HEK293 (cell line): ENCODE results near the gene KCNV2.

Source experiments
- CTCF ChIA-PET: fragments of 350-600 bp; formaldehyde crosslinking; extraction: SDS; loops from one replicate; lab custom pipeline; 2021; ENCODE audit warnings: antibody characterized with exemption; lab: Yijun Ruan, JAX
- POLR2A ChIA-PET: fragments of 300-600 bp; formaldehyde crosslinking; extraction: SDS; loops from one replicate; lab custom pipeline; 2020; ENCODE audit warnings: antibody characterized with exemption, inconsistent platforms; lab: Yijun Ruan, JAX
- H3K27ac ChIP-seq: fragments of 200-500 bp; sonication (Bioruptor generic); 2 replicates; pipeline ENCODE4 v1.5.1; 2014; ENCODE audit warnings: low read depth, low read length, control low read depth, inconsistent platforms; ENCODE audit errors: extremely low read depth
- H3K36me3 ChIP-seq, 2 experiments: fragments of 200-500 bp in 1 of 2; sonication (Bioruptor generic) in 1 of 2; 1 replicate in 1 of 2; 2 replicates in 1 of 2; pipeline ENCODE4 v1.5.1; 2014 to 2017; ENCODE audit warnings: inconsistent platforms in 2 of 2, low read length in 2 of 2; ENCODE audit not compliant: control insufficient read depth in 2 of 2, insufficient read depth in 1 of 2
- H3K4me1 ChIP-seq: fragments of 200-500 bp; sonication (Bioruptor generic); 2 replicates; pipeline ENCODE4 v1.5.1; 2014; ENCODE audit warnings: mild to moderate bottlenecking, low read length, inconsistent platforms; ENCODE audit not compliant: control insufficient read depth, insufficient read depth
- H3K4me3 ChIP-seq: 2 replicates; pipeline ENCODE4 v1.5.1; 2011; ENCODE audit warnings: low read depth, mild to moderate bottlenecking, control low read depth, low read length, moderate library complexity
- H3K9me3 ChIP-seq: fragments of 200-500 bp; sonication (Bioruptor generic); 2 replicates; pipeline ENCODE4 v1.5.1; 2014; ENCODE audit warnings: low read depth, low read length, inconsistent platforms; ENCODE audit not compliant: control insufficient read depth, insufficient read depth
- ATF2 ChIP-seq: fragments of 450-650 bp; formaldehyde crosslinking; IDR thresholded peaks from 2 replicates; pipeline ENCODE4 v1.5.1; 2016; ENCODE audit warnings: missing biosample characterization, missing genetic modification characterization, low read depth
- EGR2 ChIP-seq: fragments of 450-650 bp; formaldehyde crosslinking; IDR thresholded peaks from 2 replicates; pipeline ENCODE4 v1.5.1; 2016; ENCODE audit warnings: low read depth, missing biosample characterization, missing genetic modification characterization
- INSM2 ChIP-seq: fragments of 450-650 bp; formaldehyde crosslinking; IDR thresholded peaks from 2 replicates; pipeline ENCODE4 v1.5.1; 2016; ENCODE audit warnings: missing biosample characterization, missing genetic modification characterization
- KLF10 ChIP-seq: fragments of 450-650 bp; IDR thresholded peaks from 2 replicates; pipeline ENCODE4 v1.5.1; 2018; ENCODE audit warnings: missing biosample characterization, mild to moderate bottlenecking, missing genetic modification characterization
- OSR2 ChIP-seq: fragments of 450-650 bp; formaldehyde crosslinking; IDR thresholded peaks from 2 replicates; pipeline ENCODE4 v1.5.1; 2016; ENCODE audit warnings: missing biosample characterization, missing genetic modification characterization
- PRDM4 ChIP-seq: fragments of 450-650 bp; formaldehyde crosslinking; IDR thresholded peaks from 2 replicates; pipeline ENCODE4 v1.5.1; 2017; ENCODE audit warnings: missing biosample characterization, missing genetic modification characterization
- PRDM6 ChIP-seq: fragments of 450-650 bp; formaldehyde crosslinking; IDR thresholded peaks from 2 replicates; pipeline ENCODE4 v1.5.1; 2017; ENCODE audit warnings: missing biosample characterization, missing genetic modification characterization
- REST ChIP-seq: fragments of 450-650 bp; formaldehyde crosslinking; IDR thresholded peaks from 2 replicates; pipeline ENCODE4 v1.5.1; 2016; ENCODE audit warnings: missing biosample characterization, missing genetic modification characterization
- SETDB1 ChIP-seq: IDR thresholded peaks from one replicate; pipeline ENCODE4 v1.6.1; 2017; ENCODE audit warnings: mild to moderate bottlenecking, low read length, moderate library complexity, mixed read lengths; ENCODE audit not compliant: insufficient read length
- SP3 ChIP-seq: fragments of 450-650 bp; formaldehyde crosslinking; IDR thresholded peaks from 2 replicates; pipeline ENCODE4 v1.5.1; 2016; ENCODE audit warnings: missing biosample characterization, missing genetic modification characterization
- SP7 ChIP-seq: fragments of 450-650 bp; formaldehyde crosslinking; IDR thresholded peaks from 2 replicates; pipeline ENCODE4 v1.5.1; 2016; ENCODE audit warnings: missing biosample characterization, missing genetic modification characterization
- YY1 ChIP-seq: fragments of 450-650 bp; formaldehyde crosslinking; IDR thresholded peaks from 2 replicates; pipeline ENCODE4 v1.5.1; 2018; ENCODE audit warnings: missing biosample characterization, missing genetic modification characterization
- YY2 ChIP-seq: fragments of 450-650 bp; formaldehyde crosslinking; IDR thresholded peaks from 2 replicates; pipeline ENCODE4 v1.5.1; 2016; ENCODE audit warnings: missing biosample characterization, missing genetic modification characterization
- ZBTB17 ChIP-seq: fragments of 450-650 bp; formaldehyde crosslinking; IDR thresholded peaks from 2 replicates; pipeline ENCODE4 v1.5.1; 2016; ENCODE audit warnings: missing biosample characterization, missing genetic modification characterization
- ZNF184 ChIP-seq: fragments of 450-650 bp; IDR thresholded peaks from 2 replicates; pipeline ENCODE4 v1.5.1; 2018; ENCODE audit warnings: missing biosample characterization, mild to moderate bottlenecking, missing genetic modification characterization
- ZNF19 ChIP-seq: fragments of 450-650 bp; formaldehyde crosslinking; IDR thresholded peaks from 2 replicates; pipeline ENCODE4; 2016; ENCODE audit warnings: missing biosample characterization, missing genetic modification characterization, low read depth
- ZNF221 ChIP-seq: fragments of 450-650 bp; formaldehyde crosslinking; IDR thresholded peaks from 2 replicates; pipeline ENCODE4 v1.5.1; 2017; ENCODE audit warnings: missing biosample characterization, missing genetic modification characterization, borderline replicate concordance
- ZNF239 ChIP-seq: fragments of 450-650 bp; formaldehyde crosslinking; IDR thresholded peaks from 2 replicates; pipeline ENCODE4 v1.5.1; 2016; ENCODE audit warnings: missing biosample characterization, missing genetic modification characterization
- ZNF423 ChIP-seq: fragments of 450-650 bp; formaldehyde crosslinking; IDR thresholded peaks from 2 replicates; pipeline ENCODE4 v1.5.1; 2016; ENCODE audit warnings: missing biosample characterization, missing genetic modification characterization
- ZNF571 ChIP-seq: fragments of 450-650 bp; formaldehyde crosslinking; IDR thresholded peaks from 2 replicates; pipeline ENCODE4 v1.5.0; 2017; ENCODE audit warnings: missing biosample characterization, missing genetic modification characterization
- ZNF600 ChIP-seq: fragments of 450-650 bp; formaldehyde crosslinking; IDR thresholded peaks from 2 replicates; pipeline ENCODE4 v1.5.1; 2016; ENCODE audit warnings: missing biosample characterization, missing genetic modification characterization
- ZNF624 ChIP-seq: fragments of 450-650 bp; formaldehyde crosslinking; IDR thresholded peaks from 2 replicates; pipeline ENCODE4 v1.5.1; 2017; ENCODE audit warnings: missing biosample characterization, missing genetic modification characterization
- ZNF654 ChIP-seq: fragments of 450-650 bp; formaldehyde crosslinking; IDR thresholded peaks from 2 replicates; pipeline ENCODE4 v1.5.1; 2016; ENCODE audit warnings: low read depth, missing biosample characterization, missing genetic modification characterization
- ZNF677 ChIP-seq: fragments of 450-650 bp; IDR thresholded peaks from 2 replicates; pipeline ENCODE4 v1.5.0; 2018; ENCODE audit warnings: missing biosample characterization, mild to moderate bottlenecking, missing genetic modification characterization, moderate library complexity
- ZNF837 ChIP-seq: fragments of 450-650 bp; formaldehyde crosslinking; IDR thresholded peaks from 2 replicates; pipeline ENCODE4 v1.5.1; 2016; ENCODE audit warnings: missing biosample characterization, missing genetic modification characterization
- ZSCAN5A ChIP-seq: fragments of 450-650 bp; formaldehyde crosslinking; IDR thresholded peaks from 2 replicates; pipeline ENCODE4 v1.5.1; 2016; ENCODE audit warnings: missing biosample characterization, missing genetic modification characterization

Gene KCNV2

GRCh38 chr9:2686911-2687310 lies 30.4 kb upstream of the KCNV2 start:
- no peaks in the 10 kb centered on the region for H3K9me3 ChIP-seq
- ChIA-PET POLR2A (no interaction called here), CTCF (no interaction called here)
- H3K27ac ChIP-seq: no peak overlapping the region
- H3K36me3 ChIP-seq: no peaks in the 10 kb centered on the region
- H3K4me1 ChIP-seq: no peaks in the 10 kb centered on the region
- no peak overlapping the region for H3K4me3 ChIP-seq
- TF ChIP-seq INSM2: no peak
- TF ChIP-seq YY1: no peak
- TF ChIP-seq ZNF571 (tag by site-specific recombination): no peak
- TF ChIP-seq PRDM4 (tag by site-specific recombination): no peak
- TF ChIP-seq OSR2 (tag by site-specific recombination): no peak
- TF ChIP-seq ZNF654 (tag by site-specific recombination): no peak
- no peak for TF ChIP-seq ATF2 (tag by site-specific recombination)
- no peak for TF ChIP-seq ZNF221
- TF ChIP-seq ZNF677 (tag by site-specific recombination): no peak
- no peak for TF ChIP-seq ZNF19 (tag by site-specific recombination)
- no peak for TF ChIP-seq ZNF423
- TF ChIP-seq ZNF184 (tag by site-specific recombination): no peak
- TF ChIP-seq, all 188 proteins: peak for 0

GRCh38 chr9:2688636-2689035 lies 28.7 kb upstream of the KCNV2 start:
- ChIA-PET POLR2A (no interaction called here), CTCF (no interaction called here)
- no peak overlapping the region for H3K27ac ChIP-seq
- no peaks in the 10 kb centered on the region for H3K36me3 ChIP-seq
- no peak overlapping the region for H3K4me3 ChIP-seq
- H3K4me1 ChIP-seq: no peaks in the 10 kb centered on the region
- H3K9me3 ChIP-seq: no peaks in the 10 kb centered on the region
- TF ChIP-seq ZNF624 (tag by site-specific recombination): no peak
- TF ChIP-seq SP3: no peak
- no peak for TF ChIP-seq REST (tag by site-specific recombination)
- no peak for TF ChIP-seq ZNF837 (tag by site-specific recombination)
- no peak for TF ChIP-seq KLF10 (tag by site-specific recombination)
- TF ChIP-seq SETDB1: no peak
- no peak for TF ChIP-seq PRDM6
- no peak for TF ChIP-seq ZBTB17 (tag by site-specific recombination)
- no peak for TF ChIP-seq ZSCAN5A (tag by site-specific recombination)
- TF ChIP-seq YY2: no peak
- no peak for TF ChIP-seq ZNF239 (tag by site-specific recombination)
- TF ChIP-seq SP7 (tag by site-specific recombination): no peak
- no peak for TF ChIP-seq ZNF600 (tag by site-specific recombination)
- TF ChIP-seq EGR2 (tag by site-specific recombination): no peak
